ENCODE data around the gene LAMB3.

The LAMB3 gene

GRCh38 chr1:209618291-209618690, 33.9 kb downstream of the LAMB3 start:
- DNase-seq (ENCODE audit: low read depth in 2 of 2), result no peak

GRCh38 chr1:209617755-209618154, 34.5 kb downstream of the LAMB3 start:
- DNase-seq (ENCODE audit: low read depth in 2 of 2), result no peak

GRCh38 chr1:209617047-209617673, 35.1 kb downstream of the LAMB3 start:
- no peak for DNase-seq (ENCODE audit: low read depth in 2 of 2)

- DNase-seq (ENCODE audit: low read depth in 2 of 2), result no peak
These were observed 35.7 kb downstream of the LAMB3 start for GRCh38 chr1:209616366-209617046.

- DNase-seq (ENCODE audit: low read depth in 2 of 2), result no peak
These were observed 37.3 kb downstream of the LAMB3 start for GRCh38 chr1:209614906-209615305.

- DNase-seq (ENCODE audit: low read depth in 2 of 2), result no peak
These were observed 38.1 kb downstream of the LAMB3 start for GRCh38 chr1:209614151-209614420.

GRCh38 chr1:209613400-209614150, 38.6 kb downstream of the LAMB3 start:
- DNase-seq (ENCODE audit: low read depth in 2 of 2), result no peak

- DNase-seq (ENCODE audit: low read depth in 2 of 2), result no peak
These were observed 39.4 kb downstream of the LAMB3 start for GRCh38 chr1:209612646-209613399.

GRCh38 chr1:209611771-209612570, 40.3 kb downstream of the LAMB3 start:
- no peak for DNase-seq (ENCODE audit: low read depth in 2 of 2)

- DNase-seq (ENCODE audit: low read depth in 2 of 2), result no peak
These were observed 41.7 kb downstream of the LAMB3 start for GRCh38 chr1:209610631-209610905.

GRCh38 chr1:209609791-209610630, 42.2 kb downstream of the LAMB3 start:
- DNase-seq (ENCODE audit: low read depth in 2 of 2), result no peak

GRCh38 chr1:209609041-209609790, 43.0 kb downstream of the LAMB3 start:
- DNase-seq (ENCODE audit: low read depth in 2 of 2), result no peak

GRCh38 chr1:209607795-209608178, 44.4 kb downstream of the LAMB3 start:
- no peak for DNase-seq (ENCODE audit: low read depth in 2 of 2)

GRCh38 chr1:209607102-209607794, 45.0 kb downstream of the LAMB3 start:
- no peak for DNase-seq (ENCODE audit: low read depth in 2 of 2)

GRCh38 chr1:209603877-209604276, 48.3 kb downstream of the LAMB3 start:
- DNase-seq (ENCODE audit: low read depth in 2 of 2), result no peak

GRCh38 chr1:209601809-209602657, 50.2 kb downstream of the LAMB3 start:
- no peak for DNase-seq (ENCODE audit: low read depth in 2 of 2)

GRCh38 chr1:209600541-209600940, 51.7 kb downstream of the LAMB3 start:
- DNase-seq (ENCODE audit: low read depth in 2 of 2), result no peak

GRCh38 chr1:209598227-209598626, 54.0 kb downstream of the LAMB3 start:
- no peak for DNase-seq (ENCODE audit: low read depth in 2 of 2)

- DNase-seq (ENCODE audit: low read depth in 2 of 2), result no peak
These were observed 54.7 kb downstream of the LAMB3 start for GRCh38 chr1:209597499-209597898.

Measured in stimulated activated CD8-positive, alpha-beta memory T cell treated with anti-CD3 and anti-CD28 coated beads, Interleukin-7, amount 100 ng/mL, for 4 hours (primary cell).